UCSD-AML1 (cell line): ENCODE data around the gene S1PR2.
"Not testable (repeated sequence)": the region's sequence is repeated elsewhere in the genome, so short reads cannot be mapped to it uniquely, and the experiment has no call there.

Source experiments
- DNase-seq: peaks from one replicate; lab custom pipeline; 2025; ENCODE audit not compliant: unreplicated experiment; lab: John Stamatoyannopoulos, UW

Gene S1PR2

GRCh38 chr19:10254244-10254643, 23.1 kb upstream of the S1PR2 start:
- DNase-seq, result no peak

- no peak for DNase-seq
Observed at GRCh38 chr19:10252707-10253106, 21.6 kb upstream of the S1PR2 start.

GRCh38 chr19:10251792-10252694, 20.9 kb upstream of the S1PR2 start, which contains the start of gene MRPL4:
TSS of gene MRPL4 (plus strand) at chr19:10252214. CDS start at chr19:10252254, 40 bp downstream.
- peak; percentile 96 for DNase-seq

GRCh38 chr19:10246511-10246910, 15.4 kb upstream of the S1PR2 start:
- DNase-seq, result no peak

GRCh38 chr19:10245189-10245939, 14.2 kb upstream of the S1PR2 start:
- DNase-seq, result no peak

GRCh38 chr19:10243606-10244005, 12.5 kb upstream of the S1PR2 start:
- no peak for DNase-seq

- not testable (repeated sequence) for DNase-seq
Observed at GRCh38 chr19:10241826-10242449, 10.8 kb upstream of the S1PR2 start.

GRCh38 chr19:10238172-10238783, 7.1 kb upstream of the S1PR2 start:
- no peak for DNase-seq

GRCh38 chr19:10237702-10238101, 6.6 kb upstream of the S1PR2 start:
- DNase-seq, result no peak

- DNase-seq, result not testable (repeated sequence)
Observed at GRCh38 chr19:10235409-10235808, 4.3 kb upstream of the S1PR2 start.

- no peak for DNase-seq
Observed at GRCh38 chr19:10235003-10235402, 3.9 kb upstream of the S1PR2 start.

- no peak for DNase-seq
Observed at GRCh38 chr19:10233946-10234345, 2.8 kb upstream of the S1PR2 start.

- DNase-seq, result no peak
Observed at GRCh38 chr19:10231612-10232228, 589 bp upstream of the S1PR2 start.

- no peak for DNase-seq
Observed at GRCh38 chr19:10230173-10230860, 814 bp downstream of the S1PR2 start.

- peak; percentile 51 for DNase-seq
Observed at GRCh38 chr19:10228920-10229319, 2.2 kb downstream of the S1PR2 start.

GRCh38 chr19:10228393-10228792, 2.7 kb downstream of the S1PR2 start:
- DNase-seq, result no peak

GRCh38 chr19:10227026-10227971, 3.8 kb downstream of the S1PR2 start:
- no peak for DNase-seq

- DNase-seq, result no peak
Observed at GRCh38 chr19:10226376-10227025, 4.6 kb downstream of the S1PR2 start.

- DNase-seq, result no peak
Observed at GRCh38 chr19:10226021-10226375, 5.1 kb downstream of the S1PR2 start.
